Panc1 (cell line): Measurements from ENCODE around the gene PTX4. TPM values are rescaled to one million over a fixed set of nuclear protein-coding genes. Genes with fewer than 3 reads are reported as not detected.

ENCODE experiments used
- ATAC-seq: fragments of 200-7000 bp; cut with Tn5 transposase; 2 replicates; pipeline ENCODE4 v1.9.1; 2020; ENCODE audit warnings: mild to moderate bottlenecking, moderate library complexity
- BruUV-seq: library from RNA; stranded (reverse); fragments of 400-500 nt; replicated peaks from 2 replicates; lab custom pipeline; 2021; lab: Mats Ljungman, UMichigan
- CTCF ChIA-PET: fragments of 300-600 bp; sonication (Branson Sonifier 250); formaldehyde crosslinking; loops from one replicate; lab custom pipeline; 2022; ENCODE audit warnings: antibody characterized with exemption; lab: Charles Lee
- POLR2A ChIA-PET: fragments of 300-600 bp; sonication (Branson Sonifier 250); formaldehyde crosslinking; loops from one replicate; lab custom pipeline; 2022; ENCODE audit warnings: antibody characterized with exemption; lab: Charles Lee
- DNase-seq: peaks from one replicate; pipeline ENCODE4 v3.0.0-alpha.2; 2010; ENCODE audit warnings: low read depth, low spot score
- H3K27ac ChIP-seq: 2 replicates; pipeline ENCODE4 v1.5.1; 2011; ENCODE audit warnings: mild to moderate bottlenecking, low read length, inconsistent platforms
- H3K27me3 ChIP-seq: fragments of 200-500 bp; sonication (Bioruptor generic); 2 replicates; pipeline ENCODE4 v1.6.0; 2014; ENCODE audit warnings: low read length, inconsistent platforms; ENCODE audit not compliant: control insufficient read depth, insufficient read depth
- H3K36me3 ChIP-seq: fragments of 200-500 bp; sonication (Bioruptor generic); 2 replicates; pipeline ENCODE4 v1.5.1; 2014; ENCODE audit warnings: inconsistent platforms, mild to moderate bottlenecking, low read length, moderate library complexity; ENCODE audit not compliant: control insufficient read depth, insufficient read depth
- H3K4me1 ChIP-seq: 2 replicates; pipeline ENCODE4 v1.5.1; 2011; ENCODE audit warnings: inconsistent platforms, mild to moderate bottlenecking, low read length, moderate library complexity; ENCODE audit not compliant: control insufficient read depth, insufficient read depth
- H3K4me3 ChIP-seq, 2 experiments: 2 replicates each; pipeline ENCODE4 v1.5.1; 2011 to 2012; ENCODE audit warnings: low read depth in 2 of 2, low read length in 2 of 2, mild to moderate bottlenecking in 2 of 2, inconsistent platforms in 1 of 2, moderate library complexity in 1 of 2
- H3K9me3 ChIP-seq: fragments of 200-500 bp; sonication (Bioruptor generic); 2 replicates; pipeline ENCODE4 v1.5.1; 2014; ENCODE audit warnings: low read depth, mild to moderate bottlenecking, inconsistent platforms, low read length, moderate library complexity; ENCODE audit not compliant: control insufficient read depth, insufficient read depth
- CTCF ChIP-seq: fragments of 450-650 bp; IDR thresholded peaks from 2 replicates; pipeline ENCODE4 v1.5.1; 2017; ENCODE audit warnings: mild to moderate bottlenecking
- POLR2AphosphoS5 ChIP-seq: IDR thresholded peaks from 2 replicates; pipeline ENCODE4 v1.6.1; 2012; ENCODE audit warnings: mild to moderate bottlenecking, low read depth, low read length, moderate library complexity
- REST ChIP-seq, 2 experiments: IDR thresholded peaks; 2 replicates each; pipeline ENCODE4 v1.6.1; 2011 to 2012; ENCODE audit warnings: low read depth in 2 of 2, control low read depth in 1 of 2, low read length in 1 of 2, mild to moderate bottlenecking in 1 of 2, moderate library complexity in 1 of 2; ENCODE audit not compliant: insufficient read depth in 1 of 2
- SIN3A ChIP-seq: IDR thresholded peaks from 2 replicates; pipeline ENCODE4 v1.6.1; 2012; ENCODE audit warnings: low read depth, mild to moderate bottlenecking, low read length, moderate library complexity, borderline replicate concordance; ENCODE audit not compliant: insufficient read depth
- TCF7L2 ChIP-seq: IDR thresholded peaks from 2 replicates; pipeline ENCODE4 v1.6.1; 2011; ENCODE audit warnings: mild to moderate bottlenecking, low read depth, low read length, inconsistent platforms
- in situ Hi-C: cut with HindIII; loops from 2 replicates; pipeline ENCODE4 v1.10.0; 2016; ENCODE audit warnings: low sequenced_read_pairs, low pct_unique_long_range_greater_than_20kb
- intact Hi-C: fragments of 100-400 bp; cut with micrococcal nuclease; formaldehyde crosslinking; loops from one replicate; pipeline ENCODE4 v1.10.0; 2022; ENCODE audit not compliant: unreplicated experiment
- total RNA-seq: library from RNA; stranded (reverse); gene quantifications from one replicate; pipeline ENCODE4 v1.2.1, GENCODE V29; 2021; ENCODE audit not compliant: unreplicated experiment

The PTX4 gene
- total RNA-seq, 1 experiment from 2014 or later: not detected

- no peak for ATAC-seq
- ChIA-PET CTCF (no interaction called here), POLR2A (no interaction called here)
- intact Hi-C loops: no loop called here
- Histone ChIP-seq H3K9me3 (no peaks in the 10 kb centered on the region), H3K4me3 (no peak overlapping the region), H3K4me1 (peaks cover 6% of the 10 kb centered on the region), H3K27ac (no peak overlapping the region), H3K27me3 (no peaks in the 10 kb centered on the region), H3K36me3 (no peaks in the 10 kb centered on the region)
- TF ChIP-seq REST (IDR thresholded peaks at IDR 0.05; ENCODE audit: insufficient read depth in 1 of 2, low read depth in 2 of 2, low read length in 1 of 2): no peak
- no peak for TF ChIP-seq POLR2AphosphoS5
- no peak for TF ChIP-seq CTCF
- TF ChIP-seq TCF7L2: no peak
- TF ChIP-seq SIN3A: no peak
- no TSS peak for BruUV-seq
- DNase-seq: no peak
- in situ Hi-C loops: no loop called here
These were observed 10.3 kb upstream of the PTX4 start for GRCh38 chr16:1498899-1499676.

GRCh38 chr16:1497014-1497598, 8.4 kb upstream of the PTX4 start:
- Histone ChIP-seq H3K36me3 (peaks cover 2% of the 10 kb centered on the region; the same call in 1 of the 2 replicates), H3K27me3 (no peaks in the 10 kb centered on the region), H3K4me1 (peaks cover 12% of the 10 kb centered on the region), H3K4me3 (no peak overlapping the region), H3K27ac (no peak overlapping the region), H3K9me3 (no peaks in the 10 kb centered on the region)
- no TSS peak for BruUV-seq
- DNase-seq (no peak), ATAC-seq (no peak)
- in situ Hi-C loops (no loop called here), intact Hi-C loops (no loop called here)
- ChIA-PET POLR2A (no interaction called here), CTCF (no interaction called here)
- TF ChIP-seq POLR2AphosphoS5 (no peak), REST (IDR thresholded peaks at IDR 0.05; ENCODE audit: insufficient read depth in 1 of 2, low read depth in 2 of 2, low read length in 1 of 2) (no peak), SIN3A (no peak), TCF7L2 (no peak), CTCF (no peak)
